22Rv1 (cell line): ENCODE results near the gene UCK1.

Source experiments
- CTCF ChIP-seq: fragments of 450-650 bp; IDR thresholded peaks from 2 replicates; pipeline ENCODE4 v1.5.1; 2017; ENCODE audit warnings: mild to moderate bottlenecking
- ZFX ChIP-seq: fragments of 450-650 bp; IDR thresholded peaks from 2 replicates; pipeline ENCODE4 v1.6.1; 2017; ENCODE audit warnings: antibody characterized with exemption, borderline replicate concordance

GRCh38 chr9:131481441-131482342, 49.4 kb downstream of the UCK1 start:
- TF ChIP-seq CTCF (no peak), ZFX (no peak)
